H9 (cell line): ENCODE measurements around the gene GTF2A1. TPM values are rescaled to one million over a fixed set of nuclear protein-coding genes. Genes with fewer than 3 reads are reported as not detected.
"Not testable (repeated sequence)": the region's sequence is repeated elsewhere in the genome, so short reads cannot be mapped to it uniquely, and the experiment has no call there.

Experiments used
- DNase-seq: peaks from one replicate; pipeline ENCODE4 v3.0.0-alpha.2; 2017
- H2AFZ ChIP-seq: one replicate; pipeline ENCODE4 v1.6.1; 2013; ENCODE audit warnings: mild to moderate bottlenecking, low read length, control low read depth, moderate library complexity
- H2AK5ac ChIP-seq: 2 replicates; pipeline ENCODE4 v1.6.1; 2013; ENCODE audit warnings: low read length, control low read depth, mixed read lengths; ENCODE audit not compliant: insufficient read length
- H2BK120ac ChIP-seq: one replicate; pipeline ENCODE4 v1.6.1; 2013; ENCODE audit warnings: low read depth, mild to moderate bottlenecking, low read length, control low read depth, inconsistent platforms; ENCODE audit not compliant: poor library complexity, severe bottlenecking
- H2BK12ac ChIP-seq: 2 replicates; pipeline ENCODE4 v1.6.1; 2013; ENCODE audit warnings: low read length, control low read depth, mixed read lengths, low read depth; ENCODE audit not compliant: insufficient read length
- H2BK15ac ChIP-seq: 2 replicates; pipeline ENCODE4 v1.6.1; 2013; ENCODE audit warnings: low read depth, low read length, control low read depth
- H2BK20ac ChIP-seq: one replicate; pipeline ENCODE4 v1.6.1; 2013; ENCODE audit warnings: low read depth, mild to moderate bottlenecking, low read length, control low read depth, inconsistent platforms; ENCODE audit not compliant: poor library complexity, severe bottlenecking
- H2BK5ac ChIP-seq: 2 replicates; pipeline ENCODE4 v1.6.1; 2013; ENCODE audit warnings: low read length, control low read depth, mixed read lengths; ENCODE audit not compliant: insufficient read length
- H3K14ac ChIP-seq: 2 replicates; pipeline ENCODE4 v1.6.1; 2013; ENCODE audit warnings: low read length, control low read depth; ENCODE audit not compliant: insufficient read depth
- H3K18ac ChIP-seq: 2 replicates; pipeline ENCODE4 v1.6.1; 2013; ENCODE audit warnings: low read depth, mild to moderate bottlenecking, mixed read lengths, low read length, control low read depth; ENCODE audit not compliant: insufficient read length
- H3K23ac ChIP-seq: 2 replicates; pipeline ENCODE4 v1.6.1; 2013; ENCODE audit warnings: low read length, control low read depth, mixed read lengths, low read depth; ENCODE audit not compliant: insufficient read length
- H3K23me2 ChIP-seq: 2 replicates; pipeline ENCODE4 v1.6.1; 2013; ENCODE audit warnings: low read depth, mild to moderate bottlenecking, mixed read lengths, low read length, control low read depth; ENCODE audit not compliant: insufficient read length, poor library complexity, severe bottlenecking
- H3K27ac ChIP-seq: 2 replicates; pipeline ENCODE4 v1.5.1; 2013; ENCODE audit warnings: low read length, control low read depth, mixed read lengths, low read depth; ENCODE audit not compliant: insufficient read length
- H3K27me3 ChIP-seq: 2 replicates; pipeline ENCODE4 v1.6.1; 2013; ENCODE audit warnings: low read length, control low read depth, inconsistent platforms; ENCODE audit not compliant: insufficient read depth
- H3K4ac ChIP-seq: 2 replicates; pipeline ENCODE4 v1.6.1; 2013; ENCODE audit warnings: low read depth, mild to moderate bottlenecking, control low read depth, inconsistent platforms, low read length, moderate library complexity
- H3K4me1 ChIP-seq: 2 replicates; pipeline ENCODE4 v1.6.1; 2013; ENCODE audit warnings: low read length, control low read depth, inconsistent platforms; ENCODE audit not compliant: insufficient read depth
- H3K4me2 ChIP-seq: 2 replicates; pipeline ENCODE4 v1.6.1; 2013; ENCODE audit warnings: low read length, control low read depth, mixed read lengths; ENCODE audit not compliant: insufficient read length, insufficient read depth
- H3K56ac ChIP-seq: 2 replicates; pipeline ENCODE4 v1.6.1; 2013; ENCODE audit warnings: low read depth, mild to moderate bottlenecking, mixed read lengths, low read length, control low read depth; ENCODE audit not compliant: insufficient read length
- H3K79me1 ChIP-seq: 2 replicates; pipeline ENCODE4 v1.6.1; 2013; ENCODE audit warnings: low read depth, mild to moderate bottlenecking, moderate library complexity, low read length, control low read depth, inconsistent platforms; ENCODE audit not compliant: insufficient read depth, poor library complexity, severe bottlenecking
- H3K79me2 ChIP-seq: 2 replicates; pipeline ENCODE4 v1.6.1; 2013; ENCODE audit warnings: low read length, control low read depth, inconsistent platforms; ENCODE audit not compliant: insufficient read depth
- H3K9ac ChIP-seq: 2 replicates; pipeline ENCODE4 v1.6.1; 2013; ENCODE audit warnings: low read length, control low read depth, mixed read lengths; ENCODE audit not compliant: insufficient read length; ENCODE audit errors: extremely low read depth
- H3K9me3 ChIP-seq: one replicate; pipeline ENCODE4 v1.6.1; 2013; ENCODE audit warnings: low read depth, low read length, inconsistent platforms; ENCODE audit not compliant: control insufficient read depth
- H3T11ph ChIP-seq: one replicate; pipeline ENCODE4 v1.6.1; 2013; ENCODE audit warnings: mild to moderate bottlenecking, low read length, control low read depth, inconsistent platforms
- H4K20me1 ChIP-seq: one replicate; pipeline ENCODE4 v1.6.1; 2013; ENCODE audit not compliant: control insufficient read depth, insufficient read length, insufficient read depth
- H4K5ac ChIP-seq: 2 replicates; pipeline ENCODE4 v1.6.1; 2013; ENCODE audit warnings: low read depth, mild to moderate bottlenecking, mixed read lengths, low read length, control low read depth; ENCODE audit not compliant: insufficient read length
- H4K8ac ChIP-seq: replicated peaks from 2 replicates; pipeline ENCODE4 v1.6.1; 2013; ENCODE audit warnings: low read length, control low read depth, mixed read lengths, low read depth; ENCODE audit not compliant: insufficient read length
- H4K91ac ChIP-seq: 2 replicates; pipeline ENCODE4 v1.6.1; 2013; ENCODE audit warnings: low read depth, mild to moderate bottlenecking, moderate library complexity, mixed read lengths, low read length, control low read depth; ENCODE audit not compliant: insufficient read length
- H3K27ac Mint-ChIP-seq, 3 experiments: 2 replicates in 2 of 3; 3 replicates in 1 of 3; pipeline ENCODE4 v1.8.0; 2020 to 2021; ENCODE audit warnings: mixed read lengths in 3 of 3, mild to moderate bottlenecking in 1 of 3, moderate library complexity in 1 of 3
- H3K27me3 Mint-ChIP-seq: 2 replicates; pipeline ENCODE4 v1.8.0; 2021; ENCODE audit warnings: low read depth, mild to moderate bottlenecking, moderate library complexity, mixed read lengths
- H3K36me3 Mint-ChIP-seq, 3 experiments: 2 replicates in 2 of 3; 3 replicates in 1 of 3; pipeline ENCODE4 v1.8.0; 2020 to 2021; ENCODE audit warnings: low read depth in 3 of 3, mixed read lengths in 3 of 3; ENCODE audit not compliant: insufficient read depth in 1 of 3
- H3K4me1 Mint-ChIP-seq, 2 experiments: 2 replicates each; pipeline ENCODE4 v1.8.0; 2020; ENCODE audit warnings: mixed read lengths in 2 of 2
- H3K4me3 Mint-ChIP-seq, 2 experiments: 2 replicates in 1 of 2; 3 replicates in 1 of 2; pipeline ENCODE4 v1.8.0; 2020 to 2021; ENCODE audit warnings: mild to moderate bottlenecking in 2 of 2, mixed read lengths in 2 of 2, moderate library complexity in 1 of 2
- H3K9me3 Mint-ChIP-seq, 2 experiments: 2 replicates in 1 of 2; 3 replicates in 1 of 2; pipeline ENCODE4 v1.8.0; 2020; ENCODE audit warnings: mild to moderate bottlenecking in 2 of 2, mixed read lengths in 2 of 2, moderate library complexity in 1 of 2
- WGBS: extraction: QIAGEN DNeasy Blood & Tissue Kit; methylation state at CpG from one replicate; pipeline ENCODE4 v1.1.7; 2013; ENCODE audit warnings: missing lambda C conversion rate, low lambda C conversion rate, mixed read lengths; ENCODE audit not compliant: insufficient read length; ENCODE audit errors: extremely low coverage; 5-methylcytosine and 5-hydroxymethylcytosine counted together
- total RNA-seq: library from RNA; stranded (reverse); gene quantifications from 2 replicates; pipeline ENCODE4 v1.2.1, GENCODE V29; 2021
- TF ChIP-seq, protein P1 (sequence below): fragments of 200-600 bp; sonication (generic); conservative IDR thresholded peaks from 3 replicates; pipeline ENCODE4 v1.8.0; 2021; ENCODE audit warnings: antibody characterized with exemption, mild to moderate bottlenecking

Gene GTF2A1
- total RNA-seq, 1 experiment from 2014 or later: 43.0 TPM

- Mint-ChIP-seq H3K4me1 (peaks cover 9 to 10% of the 10 kb centered on the region in 2 experiments), H3K27ac (no peak overlapping the region), H3K4me3 (no peak overlapping the region), H3K27me3 (peaks cover 3% of the 10 kb centered on the region; the same call in 1 of the 2 replicates), H3K9me3 (peaks cover 0 to 4% of the 10 kb centered on the region in 2 experiments; a peak in 3 of 5 replicates), H3K36me3 (peaks cover 4 to 5% (median 4%) of the 10 kb centered on the region in 3 experiments; a peak in 6 of 7 replicates)
- H4K91ac ChIP-seq: no peak overlapping the region
- H3K23me2 ChIP-seq: peaks cover 7% of the 10 kb centered on the region
- H3K9ac ChIP-seq: no peak overlapping the region
- no peak overlapping the region for H3T11ph ChIP-seq
- no peak overlapping the region for H3K56ac ChIP-seq
- H3K27me3 ChIP-seq: no peaks in the 10 kb centered on the region; the same call in 1 of the 2 replicates
- no peak overlapping the region for H4K8ac ChIP-seq
- H3K79me1 ChIP-seq: no peaks in the 10 kb centered on the region
- H3K23ac ChIP-seq: no peak overlapping the region
- H3K4ac ChIP-seq: no peak overlapping the region
- no peak overlapping the region for H3K14ac ChIP-seq
- H2BK20ac ChIP-seq: no peak overlapping the region
- H2BK120ac ChIP-seq: no peak overlapping the region
- DNase-seq: no peak
- WGBS: no CpG with 5 or more reads among the region's 1 CpG
- no peaks in the 10 kb centered on the region; the same call in none of the 2 replicates for H3K4me1 ChIP-seq
- H2AFZ ChIP-seq: no peak overlapping the region
- no peak overlapping the region for H2AK5ac ChIP-seq
- TF ChIP-seq, protein P1, sequence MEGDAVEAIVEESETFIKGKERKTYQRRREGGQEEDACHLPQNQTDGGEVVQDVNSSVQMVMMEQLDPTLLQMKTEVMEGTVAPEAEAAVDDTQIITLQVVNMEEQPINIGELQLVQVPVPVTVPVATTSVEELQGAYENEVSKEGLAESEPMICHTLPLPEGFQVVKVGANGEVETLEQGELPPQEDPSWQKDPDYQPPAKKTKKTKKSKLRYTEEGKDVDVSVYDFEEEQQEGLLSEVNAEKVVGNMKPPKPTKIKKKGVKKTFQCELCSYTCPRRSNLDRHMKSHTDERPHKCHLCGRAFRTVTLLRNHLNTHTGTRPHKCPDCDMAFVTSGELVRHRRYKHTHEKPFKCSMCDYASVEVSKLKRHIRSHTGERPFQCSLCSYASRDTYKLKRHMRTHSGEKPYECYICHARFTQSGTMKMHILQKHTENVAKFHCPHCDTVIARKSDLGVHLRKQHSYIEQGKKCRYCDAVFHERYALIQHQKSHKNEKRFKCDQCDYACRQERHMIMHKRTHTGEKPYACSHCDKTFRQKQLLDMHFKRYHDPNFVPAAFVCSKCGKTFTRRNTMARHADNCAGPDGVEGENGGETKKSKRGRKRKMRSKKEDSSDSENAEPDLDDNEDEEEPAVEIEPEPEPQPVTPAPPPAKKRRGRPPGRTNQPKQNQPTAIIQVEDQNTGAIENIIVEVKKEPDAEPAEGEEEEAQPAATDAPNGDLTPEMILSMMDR: no peak
- H2BK15ac ChIP-seq: no peak overlapping the region
- no peak overlapping the region for H2BK5ac ChIP-seq
- no peaks in the 10 kb centered on the region for H3K9me3 ChIP-seq
- H3K79me2 ChIP-seq: no peaks in the 10 kb centered on the region
- no peak overlapping the region for H3K27ac ChIP-seq
- H4K5ac ChIP-seq: no peak overlapping the region
- no peaks in the 10 kb centered on the region for H4K20me1 ChIP-seq
- no peak overlapping the region for H3K18ac ChIP-seq
- no peak overlapping the region for H3K4me2 ChIP-seq
- no peak overlapping the region for H2BK12ac ChIP-seq
Observed at GRCh38 chr14:81224222-81224621, 3.5 kb upstream of the GTF2A1 start.

DNA sequence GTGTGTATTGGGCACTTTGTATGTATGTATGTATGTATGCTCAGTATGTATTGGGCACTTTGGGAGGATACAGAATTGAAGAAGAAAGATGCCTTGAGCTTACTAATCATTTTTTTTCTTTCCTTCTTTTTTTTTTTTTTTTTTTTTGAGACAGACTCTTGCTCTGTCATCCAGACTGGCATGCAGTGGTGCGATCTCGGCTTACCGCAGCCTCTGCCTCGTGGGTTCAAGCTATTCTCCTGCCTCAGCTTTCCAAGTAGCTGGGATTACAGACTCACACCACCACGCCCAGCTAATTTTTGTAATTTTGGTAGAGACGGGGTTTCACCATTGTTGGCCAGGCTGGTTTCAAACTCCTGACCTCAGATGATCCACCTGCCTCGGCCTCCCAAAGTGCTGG is 3.0 kb upstream of the GTF2A1 start:
- not testable (repeated sequence) for H2BK15ac ChIP-seq, H2BK12ac ChIP-seq

More for the DNA sequence above, 3.0 kb upstream of the GTF2A1 start:
- H3K36me3 Mint-ChIP-seq, H3K9me3 Mint-ChIP-seq, H4K91ac ChIP-seq, H2BK20ac ChIP-seq, H3K4me1 Mint-ChIP-seq, H3K4me3 Mint-ChIP-seq, H3K56ac ChIP-seq, H3K27ac ChIP-seq, H3K79me1 ChIP-seq, H2BK120ac ChIP-seq, H2BK5ac ChIP-seq, DNase-seq, H2AK5ac ChIP-seq, H3K27me3 Mint-ChIP-seq, H3K9me3 ChIP-seq, H3T11ph ChIP-seq, H2AFZ ChIP-seq, H3K23me2 ChIP-seq, H4K20me1 ChIP-seq, H4K8ac ChIP-seq, H3K4me2 ChIP-seq, H3K79me2 ChIP-seq, H3K4ac ChIP-seq, H3K27me3 ChIP-seq, H3K14ac ChIP-seq, H3K4me1 ChIP-seq, H3K23ac ChIP-seq, H3K27ac Mint-ChIP-seq, H3K9ac ChIP-seq, H3K18ac ChIP-seq, H4K5ac ChIP-seq: not testable (repeated sequence)
- no CpG with 5 or more reads among the region's 7 CpGs for whole genome bisulfite sequencing
